H1 (cell line): ENCODE measurements around the gene CDK5. TPM values are rescaled to one million over a fixed set of nuclear protein-coding genes. Genes with fewer than 3 reads are reported as not detected.
A peak's percentile ranks its signal among the peaks of the same experiment; 100 is the strongest.

Experiments used
- CTCF ChIA-PET: fragments of 300-600 bp; sonication (Branson Sonifier 250); formaldehyde crosslinking; loops from one replicate; lab custom pipeline; 2021; ENCODE audit not compliant: partially characterized antibody; lab: Charles Lee
- POLR2A ChIA-PET: fragments of 300-600 bp; sonication (Branson Sonifier 250); formaldehyde crosslinking; loops from one replicate; lab custom pipeline; 2021; ENCODE audit warnings: inconsistent platforms; ENCODE audit not compliant: partially characterized antibody; lab: Charles Lee
- DNase-seq, 2 experiments: peaks; one replicate each; pipeline versions ENCODE4 v3.0.0 to v3.0.0-alpha.2; 2010 to 2022; ENCODE audit warnings: low spot score in 2 of 2, low read depth in 1 of 2, mixed read lengths in 1 of 2
- FAIRE-seq: peaks from 2 replicates; lab custom pipeline; 2011; peaks lifted over from hg19 to GRCh38; lab: Jason Lieb, UNC
- H2AFZ ChIP-seq: 2 replicates; pipeline ENCODE4 v1.8.1; 2012; ENCODE audit warnings: low read length, inconsistent platforms
- H2AK5ac ChIP-seq: 2 replicates; pipeline ENCODE4 v1.6.1; 2013; ENCODE audit warnings: low read depth, low read length
- H2BK120ac ChIP-seq: replicated peaks from 2 replicates; pipeline ENCODE3; 2013; ENCODE audit warnings: low read depth, low read length, inconsistent platforms
- H2BK12ac ChIP-seq: 2 replicates; pipeline ENCODE4 v1.6.1; 2013; ENCODE audit warnings: low read depth, low read length
- H2BK15ac ChIP-seq: 2 replicates; pipeline ENCODE4 v1.6.1; 2013; ENCODE audit warnings: low read length
- H2BK20ac ChIP-seq: 2 replicates; pipeline ENCODE4 v1.6.1; 2013; ENCODE audit warnings: low read length
- H2BK5ac ChIP-seq: 2 replicates; pipeline ENCODE4 v1.6.1; 2013; ENCODE audit warnings: low read depth, low read length
- H3K14ac ChIP-seq: 2 replicates; pipeline ENCODE4 v1.6.1; 2013; ENCODE audit warnings: inconsistent platforms; ENCODE audit not compliant: insufficient read length
- H3K18ac ChIP-seq: 2 replicates; pipeline ENCODE4 v1.6.1; 2013; ENCODE audit warnings: low read length; ENCODE audit errors: extremely low read depth
- H3K23ac ChIP-seq: 2 replicates; pipeline ENCODE4 v1.6.1; 2013; ENCODE audit warnings: inconsistent platforms; ENCODE audit not compliant: insufficient read length
- H3K23me2 ChIP-seq: 2 replicates; pipeline ENCODE4 v1.6.1; 2013; ENCODE audit warnings: low read depth, low read length
- H3K27ac ChIP-seq: 2 replicates; pipeline ENCODE4 v1.6.1; 2011; ENCODE audit warnings: low read depth, low read length, inconsistent platforms
- H3K27me3 ChIP-seq, 4 experiments: replicated peaks in 1 of 4; 1 replicate in 1 of 4; 2 replicates in 3 of 4; pipeline versions ENCODE4 v1.6.1 to v1.8.1; 2011 to 2013; ENCODE audit warnings: low read length in 3 of 4, mild to moderate bottlenecking in 3 of 4, inconsistent platforms in 2 of 4, mixed read lengths in 2 of 4, moderate library complexity in 1 of 4; ENCODE audit not compliant: control insufficient read depth in 3 of 4, insufficient read depth in 3 of 4; ENCODE audit errors: extremely low read depth in 1 of 4
- H3K36me3 ChIP-seq, 4 experiments: 2 replicates each; pipeline versions ENCODE4 v1.6.1 to v1.8.1; 2011 to 2013; ENCODE audit warnings: mild to moderate bottlenecking in 4 of 4, low read length in 3 of 4, moderate library complexity in 2 of 4, control low read depth in 1 of 4, inconsistent platforms in 1 of 4; ENCODE audit not compliant: insufficient read depth in 4 of 4, control insufficient read depth in 2 of 4
- H3K4ac ChIP-seq: replicated peaks from 2 replicates; pipeline ENCODE3; 2013; ENCODE audit warnings: low read length, low read depth, mixed read lengths, inconsistent platforms; ENCODE audit not compliant: insufficient read length
- H3K4me1 ChIP-seq, 4 experiments: replicated peaks in 1 of 4; 1 replicate in 1 of 4; 2 replicates in 3 of 4; pipeline versions ENCODE4 v1.6.1 to v1.8.1; 2011 to 2013; ENCODE audit warnings: low read length in 3 of 4, inconsistent platforms in 2 of 4, mixed read lengths in 1 of 4; ENCODE audit not compliant: insufficient read depth in 4 of 4, control insufficient read depth in 3 of 4
- H3K4me2 ChIP-seq, 2 experiments: 2 replicates each; pipeline versions ENCODE4 v1.6.1 to v1.8.1; 2011 to 2013; ENCODE audit warnings: low read depth in 2 of 2, low read length in 2 of 2, control low read depth in 1 of 2, inconsistent platforms in 1 of 2, mild to moderate bottlenecking in 1 of 2; ENCODE audit not compliant: insufficient read depth in 1 of 2
- H3K4me3 ChIP-seq, 4 experiments: fragments of 200-600, 300-600 bp in 1 of 4; sonication (generic), shearing (Covaris generic), sonication (Bioruptor Twin) in 1 of 4; 2 replicates each; pipeline versions ENCODE4 v1.5.1 to v1.8.1; 2011 to 2016; ENCODE audit warnings: low read length in 4 of 4, low read depth in 3 of 4, control low read depth in 2 of 4, inconsistent platforms in 2 of 4, mild to moderate bottlenecking in 2 of 4, mixed read lengths in 1 of 4, moderate library complexity in 1 of 4; ENCODE audit not compliant: insufficient read depth in 2 of 4; ENCODE audit errors: extremely low read depth in 1 of 4
- H3K56ac ChIP-seq: replicated peaks from 2 replicates; pipeline ENCODE3; 2013; ENCODE audit warnings: low read depth, mild to moderate bottlenecking, mixed read lengths, low read length, inconsistent platforms; ENCODE audit not compliant: insufficient read length
- H3K79me1 ChIP-seq: 2 replicates; pipeline ENCODE4 v1.6.1; 2013; ENCODE audit warnings: low read depth, low read length, control low read depth
- H3K79me2 ChIP-seq, 2 experiments: 2 replicates each; pipeline versions ENCODE4 v1.6.1 to v1.8.1; 2012 to 2013; ENCODE audit warnings: low read length in 2 of 2, mild to moderate bottlenecking in 2 of 2, inconsistent platforms in 1 of 2; ENCODE audit not compliant: insufficient read depth in 2 of 2, control insufficient read depth in 1 of 2
- H3K9ac ChIP-seq, 4 experiments: replicated peaks in 1 of 4; 1 replicate in 1 of 4; 2 replicates in 3 of 4; pipeline versions ENCODE4 v1.6.1 to v1.8.1; 2011 to 2013; ENCODE audit warnings: low read depth in 3 of 4, low read length in 3 of 4, control low read depth in 2 of 4, mild to moderate bottlenecking in 2 of 4, moderate library complexity in 2 of 4, inconsistent platforms in 1 of 4; ENCODE audit errors: extremely low read depth in 1 of 4
- H3K9me3 ChIP-seq, 2 experiments: 2 replicates each; pipeline versions ENCODE4 v1.6.1 to v1.8.1; 2012 to 2013; ENCODE audit warnings: mild to moderate bottlenecking in 2 of 2, moderate library complexity in 2 of 2, control low read depth in 1 of 2, inconsistent platforms in 1 of 2, low read depth in 1 of 2, low read length in 1 of 2, mixed read lengths in 1 of 2; ENCODE audit not compliant: insufficient read depth in 2 of 2
- H4K20me1 ChIP-seq, 2 experiments: replicated peaks in 1 of 2; 2 replicates each; pipeline versions ENCODE3 to v1.8.1; 2011 to 2013; ENCODE audit warnings: inconsistent platforms in 2 of 2, low read length in 2 of 2, mild to moderate bottlenecking in 1 of 2; ENCODE audit not compliant: insufficient read depth in 2 of 2, control insufficient read depth in 1 of 2
- H4K5ac ChIP-seq: 2 replicates; pipeline ENCODE4 v1.6.1; 2013; ENCODE audit warnings: low read length, low read depth, mixed read lengths, inconsistent platforms; ENCODE audit not compliant: insufficient read length
- H4K8ac ChIP-seq: 2 replicates; pipeline ENCODE4 v1.8.0; 2013; ENCODE audit warnings: mild to moderate bottlenecking, moderate library complexity, low read length, inconsistent platforms; ENCODE audit not compliant: insufficient read depth; ENCODE audit errors: extremely low read depth
- H4K91ac ChIP-seq: replicated peaks from 2 replicates; pipeline ENCODE3; 2013; ENCODE audit warnings: low read length, mixed read lengths, inconsistent platforms; ENCODE audit not compliant: insufficient read length
- BRCA1 ChIP-seq: IDR thresholded peaks from 2 replicates; pipeline ENCODE4 v1.6.1; 2012; ENCODE audit warnings: low read depth, low read length, improper control_type of control experiment
- CTBP2 ChIP-seq: IDR thresholded peaks from 2 replicates; pipeline ENCODE4 v1.7.0; 2011; ENCODE audit warnings: borderline replicate concordance, mild to moderate bottlenecking, moderate library complexity, mixed read lengths, low read length; ENCODE audit not compliant: insufficient read depth, insufficient read length
- CTCF ChIP-seq, 3 experiments: IDR thresholded peaks; 1 replicate in 2 of 3; 2 replicates in 1 of 3; pipeline versions ENCODE4 v1.5.1 to v1.6.1; 2011; ENCODE audit warnings: low read length in 3 of 3, mild to moderate bottlenecking in 3 of 3, inconsistent platforms in 2 of 3, low read depth in 1 of 3, moderate library complexity in 1 of 3; ENCODE audit not compliant: insufficient read depth in 1 of 3; ENCODE audit errors: control extremely low read depth in 1 of 3
- EZH2 ChIP-seq: fragments of 200-600 bp; sonication (generic); IDR thresholded peaks from 2 replicates; pipeline ENCODE4 v1.7.1; 2012; ENCODE audit warnings: low read depth, mild to moderate bottlenecking, moderate library complexity, low read length, inconsistent platforms; ENCODE audit not compliant: severe bottlenecking
- KDM5A ChIP-seq: fragments of 200-600 bp; IDR thresholded peaks from 2 replicates; pipeline ENCODE4 v1.7.1; 2012; ENCODE audit warnings: mild to moderate bottlenecking, low read length, inconsistent platforms, mixed read lengths
- RAD21 ChIP-seq, 2 experiments: IDR thresholded peaks in 1 of 2; conservative IDR thresholded peaks in 1 of 2; 2 replicates each; pipeline ENCODE4 v1.6.1; 2011; ENCODE audit warnings: low read depth in 2 of 2, low read length in 2 of 2, improper control_type of control experiment in 1 of 2, inconsistent platforms in 1 of 2, mild to moderate bottlenecking in 1 of 2, moderate library complexity in 1 of 2
- TBP ChIP-seq: IDR thresholded peaks from 2 replicates; pipeline ENCODE4 v1.6.1; 2011; ENCODE audit warnings: low read depth, low read length, improper control_type of control experiment
- WGBS, 2 experiments: shearing (Covaris generic) in 1 of 2; methylation state at CpG; one replicate each; pipeline versions ENCODE4 v1.1.6 to v1.1.7; 2013 to 2015; ENCODE audit warnings: low lambda C conversion rate in 2 of 2, mixed read lengths in 2 of 2, inconsistent platforms in 1 of 2, low coverage in 1 of 2, missing lambda C conversion rate in 1 of 2; ENCODE audit not compliant: insufficient replicate concordance in 2 of 2, insufficient coverage in 1 of 2, insufficient read length in 1 of 2; ENCODE audit errors: extremely low coverage in 1 of 2, missing lambda C conversion rate in 1 of 2; 5-methylcytosine and 5-hydroxymethylcytosine counted together
- polyA plus RNA-seq, 7 experiments: library from polyadenylated mRNA; depleted of rRNA in 3 of 7; stranded (reverse) in 5 of 7; unstranded in 2 of 7; fragments of >200 nt in 5 of 7; fragments of 200-250 nt in 2 of 7; gene quantifications; 1 replicate in 5 of 7; 2 replicates in 1 of 7; 4 replicates in 1 of 7; pipeline versions ENCODE4 v1.2.1 to v1.2.3, GENCODE V29; 2011 to 2013; ENCODE audit warnings: missing spikeins in 2 of 7, mixed read lengths in 2 of 7
- total RNA-seq: library from RNA; stranded (reverse); fragmentation: NEBNext Ultra II Directional; extraction: Animal tissue kit (Norgen Biotek cat#: 25700); gene quantifications from 2 replicates; pipeline ENCODE4 v1.2.1, GENCODE V29; 2021

The CDK5 gene
- total and polyA plus RNA-seq, 2 of the 8 experiments (the other 6 are each of a cell fraction or from before 2014, with no cell fraction given): 22.8 to 37.2 TPM

GRCh38 chr7:151032936-151033863, 24.5 kb downstream of the CDK5 start:
- Histone ChIP-seq H3K27ac (no peak overlapping the region), H3K27me3 (no peaks in the 10 kb centered on the region), H2BK120ac (no peak overlapping the region), H3K14ac (no peak overlapping the region), H3K9ac (no peak overlapping the region), H4K8ac (peak overlapping the region; percentile 68; the same call in 1 of the 2 replicates), H3K56ac (no peak overlapping the region), H4K91ac (no peak overlapping the region), H3K9me3 (no peaks in the 10 kb centered on the region), H3K4me1 (no peaks in the 10 kb centered on the region), H3K79me2 (no peaks in the 10 kb centered on the region), H3K36me3 (peaks cover 0 to 2% (median 0%) of the 10 kb centered on the region in 4 experiments; a peak in 2 of 8 replicates), H3K23ac (no peak overlapping the region), H3K4me3 (no peak overlapping the region), H3K18ac (no peak overlapping the region), H2BK5ac (no peak overlapping the region), H2BK20ac (no peak overlapping the region), H4K5ac (no peak overlapping the region), H4K20me1 (peaks cover 0 to 4% of the 10 kb centered on the region in 2 experiments), H2BK12ac (no peak overlapping the region), H2AFZ (no peak overlapping the region), H3K23me2 (no peaks in the 10 kb centered on the region), H3K79me1 (no peaks in the 10 kb centered on the region; the same call in 1 of the 2 replicates), H2AK5ac (no peak overlapping the region), H2BK15ac (no peak overlapping the region), H3K4ac (no peak overlapping the region), H3K4me2 (no peak overlapping the region)
- ChIA-PET POLR2A (interaction anchor here (1.0 to 1.4 kb wide), 3 partner anchors 9 to 45 kb away, joined by 3 to 4 read pairs (median 3); partner anchors contain the start of gene ASIC3), CTCF (interaction anchor here (0.7 to 5.4 kb wide), 25 partner anchors 9 to 1342 kb away, joined by 3 to 35 read pairs (median 3); partner anchors contain the start of genes AGAP3, ASIC3, ATG9B and CDK5)
- DNase-seq: no peak
- 93% methylated on average over 13 of the region's 17 CpGs; no CpG with 5 or more reads in 1 of the 2 experiments for WGBS, 2 experiments
- no peak for FAIRE-seq
- TF ChIP-seq TBP: no peak
- TF ChIP-seq CTCF (IDR thresholded peaks at IDR 0.05; ENCODE audit: control extremely low read depth in 1 of 3, insufficient read depth in 1 of 3, low read depth in 1 of 3, low read length in 3 of 3): peak; percentile 41 to 62 (median 47)
- TF ChIP-seq BRCA1: no peak
- no peak for TF ChIP-seq KDM5A
- no peak for TF ChIP-seq EZH2
- TF ChIP-seq CTBP2: no peak
- peak; percentile 34 to 41; a peak in 2 of 4 replicates for TF ChIP-seq RAD21 (IDR thresholded peaks at IDR 0.05 in 1 of 2, conservative IDR thresholded peaks at IDR 0.05 in 1 of 2; ENCODE audit: low read depth in 2 of 2, low read length in 2 of 2)
